ENCODE results near the gene BAZ2A. TPM values are rescaled to one million over a fixed set of nuclear protein-coding genes. Genes with fewer than 3 reads are reported as not detected.

BAZ2A gene
- total RNA-seq, 3 donors from 2014 or later, result 109 to 144 (median 110) TPM

- no peak for TF ChIP-seq CTCF (IDR thresholded peaks at IDR 0.05)
- ATAC-seq (no peak), DNase-seq (no peak)
- no peaks in the 10 kb centered on the region for H3K36me3 ChIP-seq (ENCODE audit: low read depth)
- intact Hi-C loops (cut with DNase I, micrococcal nuclease), result loop anchor here in 1 of 2 donors (5.0 kb wide), 1 partner anchor 59 kb away; no protein-coding TSS in a partner anchor
- peaks cover 6% of the 10 kb centered on the region for H3K4me1 ChIP-seq (ENCODE audit: low read depth)
- H3K9me3 ChIP-seq, result no peaks in the 10 kb centered on the region
- no peak overlapping the region for H3K4me3 ChIP-seq
These were observed 59.0 kb downstream of the BAZ2A start for GRCh38 chr12:56571121-56571520.

- H3K4me1 ChIP-seq (ENCODE audit: low read depth), result peaks cover 19% of the 10 kb centered on the region
- no peak for TF ChIP-seq CTCF (IDR thresholded peaks at IDR 0.05)
- ATAC-seq (no peak), DNase-seq (no peak)
- H3K36me3 ChIP-seq (ENCODE audit: low read depth), result no peaks in the 10 kb centered on the region
- H3K4me3 ChIP-seq, result no peak overlapping the region
- intact Hi-C loops (cut with DNase I, micrococcal nuclease), result no loop called here
- no peaks in the 10 kb centered on the region for H3K9me3 ChIP-seq
These were observed 62.0 kb downstream of the BAZ2A start for GRCh38 chr12:56568146-56568545.

GRCh38 chr12:56565510-56566101 lies 64.5 kb downstream of the BAZ2A start:
- no peaks in the 10 kb centered on the region for H3K9me3 ChIP-seq
- peaks cover 19% of the 10 kb centered on the region for H3K4me1 ChIP-seq (ENCODE audit: low read depth)
- intact Hi-C loops (cut with DNase I, micrococcal nuclease), result no loop called here
- peak; percentile 98 for ATAC-seq
- no peak overlapping the region for H3K4me3 ChIP-seq
- no peaks in the 10 kb centered on the region for H3K36me3 ChIP-seq (ENCODE audit: low read depth)
- DNase-seq, result peak; percentile 76 to 79 (median 76)
- TF ChIP-seq CTCF (IDR thresholded peaks at IDR 0.05), result no peak

GRCh38 chr12:56551070-56551469 lies 79.1 kb downstream of the BAZ2A start:
- DNase-seq, result no peak
- no peak for TF ChIP-seq CTCF (IDR thresholded peaks at IDR 0.05)
- Histone ChIP-seq H3K36me3 (ENCODE audit: low read depth) (no peaks in the 10 kb centered on the region), H3K4me3 (no peak overlapping the region), H3K9me3 (no peaks in the 10 kb centered on the region), H3K4me1 (ENCODE audit: low read depth) (peaks cover under 1% of the 10 kb centered on the region)
- no peak for ATAC-seq
- intact Hi-C loops (cut with DNase I, micrococcal nuclease), result no loop called here

DNA sequence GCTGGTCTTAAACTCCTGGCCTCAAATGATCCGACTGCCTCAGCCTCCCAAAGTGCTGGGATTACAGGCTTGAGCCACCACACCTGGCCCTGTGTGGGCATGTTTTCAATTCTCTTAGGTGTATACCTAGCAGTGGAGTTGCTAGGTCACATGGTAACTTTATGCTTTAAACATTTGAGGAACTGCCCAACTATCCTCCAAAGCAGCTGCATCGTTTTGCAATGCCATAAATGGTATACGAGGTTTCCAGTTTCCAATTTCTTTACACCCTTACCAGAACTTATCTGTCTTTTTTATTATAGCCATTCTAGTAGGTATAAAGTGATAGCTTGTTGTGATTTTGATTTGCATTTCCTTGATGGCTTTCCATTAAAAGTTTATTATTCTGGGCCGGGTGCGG lies 83.4 kb downstream of the BAZ2A start:
- no peaks in the 10 kb centered on the region for H3K36me3 ChIP-seq (ENCODE audit: low read depth)
- peaks cover 4% of the 10 kb centered on the region for H3K4me1 ChIP-seq (ENCODE audit: low read depth)
- no peak for TF ChIP-seq CTCF (IDR thresholded peaks at IDR 0.05)
- H3K9me3 ChIP-seq, result no peaks in the 10 kb centered on the region
- DNase-seq (no peak), ATAC-seq (peak; percentile 93)
- intact Hi-C loops (cut with DNase I, micrococcal nuclease), result no loop called here
- no peak overlapping the region for H3K4me3 ChIP-seq

Other genes with a start within 250 kb of the BAZ2A start
- gene TIMELESS, start 180.9 kb downstream of the BAZ2A start, total RNA-seq, result 10 to 100 TPM in 1 of 3 donors, 1 to 10 TPM in 2; 7.7 to 14.3 (median 8.4) TPM
- gene MIP, start 175.7 kb downstream of the BAZ2A start, total RNA-seq, result not detected
- 1 to 10 TPM; 4.3 to 5.2 (median 4.9) TPM for gene SPRYD4, start 161.7 kb downstream of the BAZ2A start, total RNA-seq
- 1 to 10 TPM in 2 of 3 donors, under 1 TPM in 1; 0.51 to 1.5 (median 1.2) TPM for gene GLS2, start 142.2 kb downstream of the BAZ2A start, total RNA-seq
- gene RBMS2, start 108.5 kb downstream of the BAZ2A start, total RNA-seq, result 10 to 100 TPM; 35.9 to 47.8 (median 41.0) TPM
- 1,000 to 10,000 TPM in 2 of 3 donors, 100 to 1,000 TPM in 1; 874 to 1,329 (median 1,265) TPM for gene ATP5F1B, start 15.7 kb upstream of the BAZ2A start, total RNA-seq
- 100 to 1,000 TPM; 155 to 223 (median 164) TPM for gene PTGES3, start 58.0 kb upstream of the BAZ2A start, total RNA-seq
- gene NACA, start 95.0 kb upstream of the BAZ2A start, total RNA-seq, result 100 to 1,000 TPM; 507 to 753 (median 639) TPM
- gene PRIM1, start 122.0 kb upstream of the BAZ2A start, total RNA-seq, result 10 to 100 TPM in 1 of 3 donors, 1 to 10 TPM in 2; 6.3 to 11.5 (median 6.8) TPM
- 1 to 10 TPM; 2.7 to 6.7 (median 3.8) TPM for gene HSD17B6, start 133.0 kb upstream of the BAZ2A start, total RNA-seq